H9 (cell line): Measurements from ENCODE around the gene RALGAPA1. TPM values are rescaled to one million over a fixed set of nuclear protein-coding genes. Genes with fewer than 3 reads are reported as not detected.

Source experiments
- DNase-seq: peaks from one replicate; pipeline ENCODE4 v3.0.0-alpha.2; 2017
- H2AFZ ChIP-seq: one replicate; pipeline ENCODE4 v1.6.1; 2013; ENCODE audit warnings: mild to moderate bottlenecking, low read length, control low read depth, moderate library complexity
- H2AK5ac ChIP-seq: 2 replicates; pipeline ENCODE4 v1.6.1; 2013; ENCODE audit warnings: low read length, control low read depth, mixed read lengths; ENCODE audit not compliant: insufficient read length
- H2BK120ac ChIP-seq: one replicate; pipeline ENCODE4 v1.6.1; 2013; ENCODE audit warnings: low read depth, mild to moderate bottlenecking, low read length, control low read depth, inconsistent platforms; ENCODE audit not compliant: poor library complexity, severe bottlenecking
- H2BK12ac ChIP-seq: 2 replicates; pipeline ENCODE4 v1.6.1; 2013; ENCODE audit warnings: low read length, control low read depth, mixed read lengths, low read depth; ENCODE audit not compliant: insufficient read length
- H2BK15ac ChIP-seq: 2 replicates; pipeline ENCODE4 v1.6.1; 2013; ENCODE audit warnings: low read depth, low read length, control low read depth
- H2BK20ac ChIP-seq: one replicate; pipeline ENCODE4 v1.6.1; 2013; ENCODE audit warnings: low read depth, mild to moderate bottlenecking, low read length, control low read depth, inconsistent platforms; ENCODE audit not compliant: poor library complexity, severe bottlenecking
- H2BK5ac ChIP-seq: 2 replicates; pipeline ENCODE4 v1.6.1; 2013; ENCODE audit warnings: low read length, control low read depth, mixed read lengths; ENCODE audit not compliant: insufficient read length
- H3K14ac ChIP-seq: 2 replicates; pipeline ENCODE4 v1.6.1; 2013; ENCODE audit warnings: low read length, control low read depth; ENCODE audit not compliant: insufficient read depth
- H3K18ac ChIP-seq: 2 replicates; pipeline ENCODE4 v1.6.1; 2013; ENCODE audit warnings: low read depth, mild to moderate bottlenecking, mixed read lengths, low read length, control low read depth; ENCODE audit not compliant: insufficient read length
- H3K23ac ChIP-seq: 2 replicates; pipeline ENCODE4 v1.6.1; 2013; ENCODE audit warnings: low read length, control low read depth, mixed read lengths, low read depth; ENCODE audit not compliant: insufficient read length
- H3K23me2 ChIP-seq: 2 replicates; pipeline ENCODE4 v1.6.1; 2013; ENCODE audit warnings: low read depth, mild to moderate bottlenecking, mixed read lengths, low read length, control low read depth; ENCODE audit not compliant: insufficient read length, poor library complexity, severe bottlenecking
- H3K27ac ChIP-seq: 2 replicates; pipeline ENCODE4 v1.5.1; 2013; ENCODE audit warnings: low read length, control low read depth, mixed read lengths, low read depth; ENCODE audit not compliant: insufficient read length
- H3K27me3 ChIP-seq: 2 replicates; pipeline ENCODE4 v1.6.1; 2013; ENCODE audit warnings: low read length, control low read depth, inconsistent platforms; ENCODE audit not compliant: insufficient read depth
- H3K4ac ChIP-seq: 2 replicates; pipeline ENCODE4 v1.6.1; 2013; ENCODE audit warnings: low read depth, mild to moderate bottlenecking, control low read depth, inconsistent platforms, low read length, moderate library complexity
- H3K4me1 ChIP-seq: 2 replicates; pipeline ENCODE4 v1.6.1; 2013; ENCODE audit warnings: low read length, control low read depth, inconsistent platforms; ENCODE audit not compliant: insufficient read depth
- H3K4me2 ChIP-seq: 2 replicates; pipeline ENCODE4 v1.6.1; 2013; ENCODE audit warnings: low read length, control low read depth, mixed read lengths; ENCODE audit not compliant: insufficient read length, insufficient read depth
- H3K56ac ChIP-seq: 2 replicates; pipeline ENCODE4 v1.6.1; 2013; ENCODE audit warnings: low read depth, mild to moderate bottlenecking, mixed read lengths, low read length, control low read depth; ENCODE audit not compliant: insufficient read length
- H3K79me1 ChIP-seq: 2 replicates; pipeline ENCODE4 v1.6.1; 2013; ENCODE audit warnings: low read depth, mild to moderate bottlenecking, moderate library complexity, low read length, control low read depth, inconsistent platforms; ENCODE audit not compliant: insufficient read depth, poor library complexity, severe bottlenecking
- H3K79me2 ChIP-seq: 2 replicates; pipeline ENCODE4 v1.6.1; 2013; ENCODE audit warnings: low read length, control low read depth, inconsistent platforms; ENCODE audit not compliant: insufficient read depth
- H3K9ac ChIP-seq: 2 replicates; pipeline ENCODE4 v1.6.1; 2013; ENCODE audit warnings: low read length, control low read depth, mixed read lengths; ENCODE audit not compliant: insufficient read length; ENCODE audit errors: extremely low read depth
- H3K9me3 ChIP-seq: one replicate; pipeline ENCODE4 v1.6.1; 2013; ENCODE audit warnings: low read depth, low read length, inconsistent platforms; ENCODE audit not compliant: control insufficient read depth
- H3T11ph ChIP-seq: one replicate; pipeline ENCODE4 v1.6.1; 2013; ENCODE audit warnings: mild to moderate bottlenecking, low read length, control low read depth, inconsistent platforms
- H4K20me1 ChIP-seq: one replicate; pipeline ENCODE4 v1.6.1; 2013; ENCODE audit not compliant: control insufficient read depth, insufficient read length, insufficient read depth
- H4K5ac ChIP-seq: 2 replicates; pipeline ENCODE4 v1.6.1; 2013; ENCODE audit warnings: low read depth, mild to moderate bottlenecking, mixed read lengths, low read length, control low read depth; ENCODE audit not compliant: insufficient read length
- H4K8ac ChIP-seq: replicated peaks from 2 replicates; pipeline ENCODE4 v1.6.1; 2013; ENCODE audit warnings: low read length, control low read depth, mixed read lengths, low read depth; ENCODE audit not compliant: insufficient read length
- H4K91ac ChIP-seq: 2 replicates; pipeline ENCODE4 v1.6.1; 2013; ENCODE audit warnings: low read depth, mild to moderate bottlenecking, moderate library complexity, mixed read lengths, low read length, control low read depth; ENCODE audit not compliant: insufficient read length
- H3K27ac Mint-ChIP-seq, 3 experiments: 2 replicates in 2 of 3; 3 replicates in 1 of 3; pipeline ENCODE4 v1.8.0; 2020 to 2021; ENCODE audit warnings: mixed read lengths in 3 of 3, mild to moderate bottlenecking in 1 of 3, moderate library complexity in 1 of 3
- H3K27me3 Mint-ChIP-seq: 2 replicates; pipeline ENCODE4 v1.8.0; 2021; ENCODE audit warnings: low read depth, mild to moderate bottlenecking, moderate library complexity, mixed read lengths
- H3K36me3 Mint-ChIP-seq, 3 experiments: 2 replicates in 2 of 3; 3 replicates in 1 of 3; pipeline ENCODE4 v1.8.0; 2020 to 2021; ENCODE audit warnings: low read depth in 3 of 3, mixed read lengths in 3 of 3; ENCODE audit not compliant: insufficient read depth in 1 of 3
- H3K4me1 Mint-ChIP-seq, 2 experiments: 2 replicates each; pipeline ENCODE4 v1.8.0; 2020; ENCODE audit warnings: mixed read lengths in 2 of 2
- H3K4me3 Mint-ChIP-seq, 2 experiments: 2 replicates in 1 of 2; 3 replicates in 1 of 2; pipeline ENCODE4 v1.8.0; 2020 to 2021; ENCODE audit warnings: mild to moderate bottlenecking in 2 of 2, mixed read lengths in 2 of 2, moderate library complexity in 1 of 2
- H3K9me3 Mint-ChIP-seq, 2 experiments: 2 replicates in 1 of 2; 3 replicates in 1 of 2; pipeline ENCODE4 v1.8.0; 2020; ENCODE audit warnings: mild to moderate bottlenecking in 2 of 2, mixed read lengths in 2 of 2, moderate library complexity in 1 of 2
- CTCF ChIP-seq: fragments of 200-600 bp; sonication (generic); conservative IDR thresholded peaks from 3 replicates; pipeline ENCODE4 v1.8.0; 2021; ENCODE audit warnings: antibody characterized with exemption, mild to moderate bottlenecking
- WGBS: extraction: QIAGEN DNeasy Blood & Tissue Kit; methylation state at CpG from one replicate; pipeline ENCODE4 v1.1.7; 2013; ENCODE audit warnings: missing lambda C conversion rate, low lambda C conversion rate, mixed read lengths; ENCODE audit not compliant: insufficient read length; ENCODE audit errors: extremely low coverage; 5-methylcytosine and 5-hydroxymethylcytosine counted together
- total RNA-seq: library from RNA; stranded (reverse); gene quantifications from 2 replicates; pipeline ENCODE4 v1.2.1, GENCODE V29; 2021

Gene RALGAPA1
- total RNA-seq, 1 experiment from 2014 or later = 29.8 TPM

DNA sequence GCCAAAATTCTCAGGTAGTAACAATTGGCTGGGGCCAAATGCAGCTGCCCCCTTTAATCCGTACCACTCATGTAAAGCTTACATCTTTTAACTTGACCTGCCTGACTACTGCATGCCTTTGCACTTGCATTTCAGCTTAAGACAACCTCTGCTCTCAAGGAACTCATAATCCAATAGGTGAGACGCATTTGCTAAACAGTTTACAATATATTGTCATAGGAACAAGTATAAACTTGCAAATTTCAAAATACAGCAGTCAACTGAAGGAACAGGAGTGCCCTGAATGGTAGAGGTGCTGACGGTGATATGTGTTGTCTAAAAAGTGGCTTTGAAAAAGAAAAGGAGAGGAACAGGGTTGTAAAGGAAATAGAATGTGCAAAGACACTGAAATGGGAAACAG is 13.4 kb upstream of the RALGAPA1 start:
- Histone ChIP-seq H4K91ac (no peak overlapping the region), H3K4ac (no peak overlapping the region), H3T11ph (no peak overlapping the region), H2AK5ac (no peak overlapping the region), H4K8ac (no peak overlapping the region), H3K23me2 (peaks cover 5% of the 10 kb centered on the region), H3K79me2 (no peaks in the 10 kb centered on the region), H3K79me1 (no peaks in the 10 kb centered on the region), H4K20me1 (no peaks in the 10 kb centered on the region), H3K9me3 (no peaks in the 10 kb centered on the region), H2BK5ac (no peak overlapping the region), H3K18ac (no peak overlapping the region), H3K56ac (no peak overlapping the region), H2AFZ (no peak overlapping the region), H4K5ac (no peak overlapping the region), H3K23ac (no peak overlapping the region), H3K4me2 (no peak overlapping the region), H2BK12ac (no peak overlapping the region), H2BK15ac (no peak overlapping the region), H3K14ac (no peak overlapping the region), H3K4me1 (no peaks in the 10 kb centered on the region), H3K27me3 (no peaks in the 10 kb centered on the region), H2BK120ac (no peak overlapping the region), H2BK20ac (no peak overlapping the region), H3K9ac (no peak overlapping the region), H3K27ac (no peak overlapping the region)
- DNase-seq = no peak
- no peak for TF ChIP-seq CTCF
- Mint-ChIP-seq H3K4me1 (peaks cover 5 to 9% of the 10 kb centered on the region in 2 experiments; a peak in 3 of 4 replicates), H3K27me3 (no peaks in the 10 kb centered on the region), H3K9me3 (no peaks in the 10 kb centered on the region; a peak in 1 of 5 replicates), H3K4me3 (no peak overlapping the region), H3K36me3 (no peaks in the 10 kb centered on the region), H3K27ac (no peak overlapping the region)
- WGBS = no CpG with 5 or more reads among the region's 3 CpGs
